CD4-positive, alpha-beta memory T cell (primary cell): ENCODE data around the gene CKAP4. TPM values are rescaled to one million over a fixed set of nuclear protein-coding genes. Genes with fewer than 3 reads are reported as not detected.
A peak's percentile ranks its signal among the peaks of the same experiment; 100 is the strongest.
"Not testable (repeated sequence)": the region's sequence is repeated elsewhere in the genome, so short reads cannot be mapped to it uniquely, and the experiment has no call there.

ENCODE experiments used
- CTCF ChIA-PET: fragments of 350-600 bp; sonication (Branson Sonifier 250); formaldehyde crosslinking; loops from one replicate; lab custom pipeline; 2021; ENCODE audit warnings: inconsistent platforms; ENCODE audit not compliant: partially characterized antibody; lab: Charles Lee
- POLR2A ChIA-PET: fragments of 350-600 bp; sonication (Branson Sonifier 250); formaldehyde crosslinking; loops from one replicate; lab custom pipeline; 2021; ENCODE audit not compliant: partially characterized antibody; lab: Charles Lee
- DNase-seq, 5 donors: peaks; one replicate each; pipeline versions ENCODE4 v3.0.0 to v3.0.0-alpha.2; 2020 to 2022; ENCODE audit warnings: mixed read lengths in 1 of 5
- H3K27ac ChIP-seq: one replicate; pipeline ENCODE4 v1.7.0; 2013; ENCODE audit warnings: low read depth, low read length
- H3K27me3 ChIP-seq: 2 replicates; pipeline ENCODE4 v1.7.0; 2013; ENCODE audit warnings: mild to moderate bottlenecking, low read length, moderate library complexity; ENCODE audit not compliant: insufficient read depth
- H3K36me3 ChIP-seq: 2 replicates; pipeline ENCODE4 v1.7.0; 2013; ENCODE audit warnings: mild to moderate bottlenecking, low read length, moderate library complexity; ENCODE audit not compliant: insufficient read depth
- H3K4me1 ChIP-seq: 2 replicates; pipeline ENCODE4 v1.7.0; 2013; ENCODE audit warnings: mild to moderate bottlenecking, low read length, moderate library complexity; ENCODE audit not compliant: insufficient read depth
- H3K4me3 ChIP-seq, 2 donors: one replicate each; pipeline ENCODE4 v1.7.0; 2013; ENCODE audit warnings: low read length in 2 of 2, mild to moderate bottlenecking in 1 of 2
- H3K9me3 ChIP-seq, 2 donors: one replicate each; pipeline ENCODE4 v1.7.0; 2013; ENCODE audit warnings: low read length in 2 of 2, control low read depth in 1 of 2; ENCODE audit not compliant: control insufficient read depth in 1 of 2
- H3K27ac Mint-ChIP-seq, 7 donors: one replicate each; pipeline ENCODE4 v1.8.0; 2020 to 2021; ENCODE audit warnings: mixed read lengths in 7 of 7, mild to moderate bottlenecking in 6 of 7, inconsistent platforms in 3 of 7, moderate library complexity in 3 of 7
- H3K27me3 Mint-ChIP-seq, 2 donors: one replicate each; pipeline ENCODE4 v1.8.0; 2020 to 2021; ENCODE audit warnings: mixed read lengths in 2 of 2
- H3K36me3 Mint-ChIP-seq, 2 donors: one replicate each; pipeline ENCODE4 v1.8.0; 2020 to 2021; ENCODE audit warnings: mixed read lengths in 2 of 2, inconsistent platforms in 1 of 2, mild to moderate bottlenecking in 1 of 2
- H3K4me1 Mint-ChIP-seq, 4 donors: one replicate each; pipeline ENCODE4 v1.8.0; 2020 to 2021; ENCODE audit warnings: mixed read lengths in 4 of 4, mild to moderate bottlenecking in 1 of 4
- H3K4me3 Mint-ChIP-seq, 8 donors: one replicate each; pipeline ENCODE4 v1.8.0; 2020 to 2021; ENCODE audit warnings: mixed read lengths in 8 of 8, mild to moderate bottlenecking in 7 of 8, moderate library complexity in 6 of 8, inconsistent platforms in 3 of 8
- H3K9me3 Mint-ChIP-seq, 8 donors: one replicate each; pipeline ENCODE4 v1.8.0; 2020 to 2021; ENCODE audit warnings: mixed read lengths in 8 of 8, mild to moderate bottlenecking in 5 of 8, inconsistent platforms in 3 of 8, moderate library complexity in 1 of 8
- intact Hi-C: fragments of 100-400 bp; cut with micrococcal nuclease; formaldehyde crosslinking; loops from one replicate; pipeline ENCODE4 v1.15.1; 2023
- polyA plus RNA-seq, 2 donors: library from polyadenylated mRNA; unstranded; fragments of 300-500 nt; fragmentation: Illumina TruSeq; gene quantifications; one replicate each; pipeline ENCODE4 v1.2.3, GENCODE V29; 2021
- total RNA-seq, 2 experiments: library from RNA; stranded (reverse); gene quantifications; one replicate each; pipeline ENCODE4 v1.2.3, GENCODE V29; 2021

The CKAP4 gene
- total and polyA plus RNA-seq, 4 experiments from 2014 or later, result 5.1 to 13.0 (median 10.4) TPM

DNA sequence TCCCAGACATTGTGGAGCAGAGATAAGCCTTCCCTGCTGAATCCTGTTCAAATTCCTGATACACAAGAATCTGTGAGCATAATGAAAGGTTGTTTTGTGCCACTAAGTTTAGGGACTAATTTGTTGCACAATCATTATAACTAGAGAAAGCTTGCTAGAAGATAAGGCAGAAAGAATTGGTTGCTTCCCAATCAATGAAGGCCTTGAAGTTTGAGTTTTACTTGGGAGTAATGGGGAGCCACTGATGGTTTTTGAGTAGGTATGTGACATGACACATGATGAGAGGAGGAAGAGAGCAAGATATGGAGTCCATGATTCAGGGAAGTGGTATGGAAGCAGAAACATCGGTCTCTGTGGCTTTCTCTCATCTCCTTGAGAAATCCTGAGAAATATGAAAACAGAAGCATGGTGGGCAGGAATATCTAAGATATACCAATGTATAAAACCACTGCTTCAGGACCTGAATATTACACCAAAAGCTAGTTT lies 41.4 kb upstream of the CKAP4 start:
- H3K4me3 Mint-ChIP-seq, result no peak overlapping the region
- peak overlapping the region in 1 of 7 donors; percentile 4 for H3K27ac Mint-ChIP-seq
- H3K9me3 Mint-ChIP-seq, result peaks cover 0 to 1% (median 0%) of the 10 kb centered on the region in 8 donors
- Histone ChIP-seq H3K4me3 (no peak overlapping the region), H3K4me1 (no peaks in the 10 kb centered on the region), H3K36me3 (no peaks in the 10 kb centered on the region), H3K27ac (no peak overlapping the region), H3K27me3 (no peaks in the 10 kb centered on the region), H3K9me3 (no peaks in the 10 kb centered on the region)
- CTCF ChIA-PET, result interaction anchor here (0.9 to 1.5 kb wide), 3 partner anchors 10 to 65 kb away, joined by 4 to 6 read pairs (median 5); no protein-coding TSS in a partner anchor
- DNase-seq, result no peak
- intact Hi-C loops, result no loop called here
- no peaks in the 10 kb centered on the region for H3K4me1 Mint-ChIP-seq
- H3K27me3 Mint-ChIP-seq, result peaks cover 0 to 11% of the 10 kb centered on the region in 2 donors
- no peaks in the 10 kb centered on the region for H3K36me3 Mint-ChIP-seq
- POLR2A ChIA-PET, result interaction anchor here (0.7 to 2.8 kb wide), 3 partner anchors 12 to 14 kb away, joined by 3 to 16 read pairs (median 9); no protein-coding TSS in a partner anchor

GRCh38 chr12:106288494-106289195 lies 40.8 kb upstream of the CKAP4 start:
- H3K9me3 ChIP-seq, result no peaks in the 10 kb centered on the region
- intact Hi-C loops, result no loop called here
- Mint-ChIP-seq H3K4me3 (no peak overlapping the region), H3K36me3 (no peaks in the 10 kb centered on the region), H3K4me1 (no peaks in the 10 kb centered on the region), H3K9me3 (peaks cover 0 to 1% (median 0%) of the 10 kb centered on the region in 8 donors), H3K27ac (no peak overlapping the region), H3K27me3 (peaks cover 0 to 11% of the 10 kb centered on the region in 2 donors)
- ChIA-PET CTCF (interaction anchor here (1.5 kb wide), 1 partner anchor 65 kb away, joined by 5 read pairs; no protein-coding TSS in a partner anchor), POLR2A (interaction anchor here (0.7 kb wide), 1 partner anchor 13 kb away, joined by 3 read pairs; no protein-coding TSS in a partner anchor)
- no peaks in the 10 kb centered on the region for H3K36me3 ChIP-seq
- DNase-seq, result no peak
- no peaks in the 10 kb centered on the region for H3K4me1 ChIP-seq
- H3K27ac ChIP-seq, result no peak overlapping the region
- H3K27me3 ChIP-seq, result no peaks in the 10 kb centered on the region
- H3K4me3 ChIP-seq, result no peak overlapping the region

DNA sequence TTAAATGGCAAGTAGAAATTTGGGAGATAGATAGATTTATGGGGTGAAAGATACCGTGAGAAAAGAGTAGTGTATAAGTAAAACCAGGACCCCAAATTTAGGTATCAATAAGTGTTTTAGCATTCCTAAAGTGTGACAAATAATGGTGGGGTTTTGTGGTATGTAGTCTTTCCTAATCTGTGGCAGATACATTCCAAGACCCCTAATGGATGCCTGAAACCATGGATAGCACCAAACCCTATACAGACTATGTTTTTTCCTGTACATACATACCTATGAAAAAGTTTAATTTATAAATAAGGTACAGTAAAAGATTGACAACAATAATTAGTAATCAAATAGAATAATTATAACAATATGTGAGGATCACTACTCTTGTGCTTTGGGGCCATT lies 40.3 kb upstream of the CKAP4 start:
- H3K4me1 Mint-ChIP-seq, result no peaks in the 10 kb centered on the region
- Histone ChIP-seq H3K27ac (no peak overlapping the region), H3K4me3 (no peak overlapping the region), H3K27me3 (no peaks in the 10 kb centered on the region), H3K4me1 (no peaks in the 10 kb centered on the region), H3K36me3 (no peaks in the 10 kb centered on the region), H3K9me3 (no peaks in the 10 kb centered on the region)
- H3K27me3 Mint-ChIP-seq, result peaks cover 0 to 11% of the 10 kb centered on the region in 2 donors
- H3K36me3 Mint-ChIP-seq, result no peaks in the 10 kb centered on the region
- peaks cover 0 to 1% (median 0%) of the 10 kb centered on the region in 8 donors for H3K9me3 Mint-ChIP-seq
- H3K4me3 Mint-ChIP-seq, result no peak overlapping the region
- ChIA-PET CTCF (interaction anchor here (1.5 kb wide), 1 partner anchor 64 kb away, joined by 5 read pairs; no protein-coding TSS in a partner anchor), POLR2A (no interaction called here)
- H3K27ac Mint-ChIP-seq, result no peak overlapping the region
- intact Hi-C loops, result no loop called here
- no peak for DNase-seq

DNA sequence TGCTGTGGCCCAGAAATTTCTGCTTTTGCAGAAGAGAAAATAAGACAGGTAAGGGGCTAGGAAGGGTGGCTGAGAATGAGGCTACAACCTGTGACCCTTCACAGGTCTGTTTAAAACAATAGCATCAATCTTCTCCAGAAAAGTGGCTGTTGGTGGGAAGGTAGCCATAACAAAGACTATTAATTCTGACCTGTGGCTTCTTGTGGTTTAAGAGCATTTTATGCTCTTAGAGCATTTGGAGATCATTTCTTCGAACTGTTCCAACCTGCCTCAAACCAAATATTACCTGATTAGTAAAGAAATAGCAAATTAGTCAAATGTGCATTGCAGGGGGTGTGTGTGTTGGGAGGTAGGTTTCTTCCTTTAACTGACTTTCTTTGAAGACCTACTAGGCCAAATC lies 39.5 kb upstream of the CKAP4 start:
- no peak overlapping the region for H3K27ac ChIP-seq
- Mint-ChIP-seq H3K27me3 (peaks cover 0 to 11% of the 10 kb centered on the region in 2 donors), H3K27ac (no peak overlapping the region), H3K4me3 (no peak overlapping the region), H3K36me3 (peaks cover under 1 to 1% of the 10 kb centered on the region in 2 donors), H3K4me1 (peaks cover 0 to 2% (median 1%) of the 10 kb centered on the region in 4 donors), H3K9me3 (peaks cover under 1 to 7% (median 1%) of the 10 kb centered on the region in 8 donors)
- no peaks in the 10 kb centered on the region for H3K27me3 ChIP-seq
- no peaks in the 10 kb centered on the region for H3K4me1 ChIP-seq
- peaks cover 0 to under 1% of the 10 kb centered on the region in 2 donors for H3K9me3 ChIP-seq
- no peak for DNase-seq
- H3K4me3 ChIP-seq, result no peak overlapping the region
- ChIA-PET CTCF (no interaction called here), POLR2A (no interaction called here)
- H3K36me3 ChIP-seq, result no peaks in the 10 kb centered on the region
- intact Hi-C loops, result no loop called here

DNA sequence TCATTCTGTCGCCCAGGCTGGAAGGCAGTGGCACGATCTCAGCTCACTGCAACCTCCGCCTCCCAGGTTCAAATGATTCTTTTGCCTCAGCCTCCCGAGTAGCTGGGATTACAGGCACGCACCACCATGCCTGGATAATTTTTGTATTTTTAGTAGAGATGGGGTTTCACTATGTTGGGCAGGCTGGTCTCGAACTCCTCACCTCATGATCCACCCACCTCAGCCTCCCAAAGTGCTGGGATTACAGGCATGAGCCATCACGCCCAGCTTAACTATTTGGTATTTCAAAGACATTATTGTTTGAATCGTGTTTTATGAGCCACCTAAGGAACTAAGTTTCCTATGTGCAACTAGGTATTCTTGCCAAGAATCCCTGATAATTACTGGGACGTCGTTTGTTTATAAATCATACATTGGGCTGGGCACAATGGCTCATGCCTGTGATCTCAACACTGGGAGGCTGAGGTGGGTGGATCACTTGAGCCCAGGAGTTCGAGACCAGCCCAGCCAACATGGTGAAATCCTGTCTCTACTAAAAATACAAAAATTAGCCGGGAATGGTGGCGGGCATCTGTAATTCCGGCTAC lies 38.8 kb upstream of the CKAP4 start:
- H3K4me3 ChIP-seq, H3K27ac ChIP-seq, H3K4me1 Mint-ChIP-seq, H3K27me3 ChIP-seq, DNase-seq, H3K4me1 ChIP-seq, H3K27ac Mint-ChIP-seq, intact Hi-C loops, H3K4me3 Mint-ChIP-seq, H3K9me3 ChIP-seq, H3K36me3 Mint-ChIP-seq, H3K36me3 ChIP-seq: not testable (repeated sequence)
- Mint-ChIP-seq H3K27me3 (peaks cover 0 to 11% of the 10 kb centered on the region in 2 donors), H3K9me3 (peaks cover 3 to 14% (median 6%) of the 10 kb centered on the region in 8 donors)
- ChIA-PET POLR2A (interaction anchor here (8.2 kb wide), 1 partner anchor 17 kb away, joined by 100 read pairs; the partner anchor contains the start of gene TCP11L2), CTCF (interaction anchor here (9.8 kb wide), 1 partner anchor 60 kb away, joined by 245 read pairs; no protein-coding TSS in a partner anchor)

- Mint-ChIP-seq H3K36me3 (peaks cover 3 to 4% of the 10 kb centered on the region in 2 donors), H3K27ac (no peak overlapping the region), H3K27me3 (peaks cover 0 to 11% of the 10 kb centered on the region in 2 donors), H3K4me3 (no peak overlapping the region), H3K4me1 (peaks cover 0 to 5% (median 2%) of the 10 kb centered on the region in 4 donors), H3K9me3 (peaks cover 3 to 18% (median 7%) of the 10 kb centered on the region in 8 donors)
- Histone ChIP-seq H3K27me3 (no peaks in the 10 kb centered on the region), H3K4me1 (no peaks in the 10 kb centered on the region), H3K9me3 (peaks cover 6 to 7% of the 10 kb centered on the region in 2 donors), H3K4me3 (no peak overlapping the region), H3K36me3 (no peaks in the 10 kb centered on the region), H3K27ac (no peak overlapping the region)
- no peak for DNase-seq
- ChIA-PET POLR2A (interaction anchor here (8.2 kb wide), 1 partner anchor 17 kb away, joined by 100 read pairs; the partner anchor contains the start of gene TCP11L2), CTCF (interaction anchor here (0.9 to 9.8 kb wide), 4 partner anchors 10 to 60 kb away, joined by 3 to 245 read pairs (median 4); no protein-coding TSS in a partner anchor)
- intact Hi-C loops, result no loop called here
These were observed 38.2 kb upstream of the CKAP4 start for GRCh38 chr12:106285982-106286381.
